GM12878 (cell line): ENCODE data around the gene KLRD1.

Source experiments
- BRCA1 ChIP-seq: IDR thresholded peaks from 2 replicates; pipeline ENCODE4 v1.6.1; 2011; ENCODE audit warnings: low read depth, low read length, improper control_type of control experiment
- CHD1 ChIP-seq: IDR thresholded peaks from 2 replicates; pipeline ENCODE4 v1.6.1; 2012; ENCODE audit warnings: low read depth, low read length, improper control_type of control experiment
- CTCF ChIP-seq, 3 experiments: IDR thresholded peaks in 2 of 3; conservative IDR thresholded peaks in 1 of 3; 2 replicates each; pipeline ENCODE4 v1.5.1; 2011; ENCODE audit warnings: low read depth in 3 of 3, low read length in 3 of 3, mild to moderate bottlenecking in 3 of 3, control low read depth in 2 of 3, moderate library complexity in 2 of 3, inconsistent platforms in 1 of 3, mixed read lengths in 1 of 3; ENCODE audit not compliant: control insufficient read depth in 2 of 3, insufficient read depth in 1 of 3; ENCODE audit errors: extremely low read depth in 1 of 3
- ELK1 ChIP-seq: IDR thresholded peaks from 2 replicates; pipeline ENCODE4 v1.6.1; 2012; ENCODE audit warnings: low read depth, low read length, improper control_type of control experiment
- IKZF2 ChIP-seq, 2 experiments: fragments of 450-650 bp; IDR thresholded peaks; 2 replicates each; pipeline ENCODE4 v1.6.1; 2017; ENCODE audit warnings: mild to moderate bottlenecking in 2 of 2, moderate library complexity in 2 of 2
- POLR2A ChIP-seq: IDR thresholded peaks from 2 replicates; pipeline ENCODE4 v1.6.1; 2011; ENCODE audit warnings: low read depth, mild to moderate bottlenecking, low read length
- POLR2AphosphoS2 ChIP-seq: IDR thresholded peaks from 2 replicates; pipeline ENCODE4 v1.6.1; 2011; ENCODE audit warnings: low read depth, mild to moderate bottlenecking, low read length, improper control_type of control experiment, moderate library complexity
- POLR2AphosphoS5 ChIP-seq: IDR thresholded peaks from 2 replicates; pipeline ENCODE4 v1.6.1; 2011; ENCODE audit warnings: mild to moderate bottlenecking, low read length, inconsistent platforms
- RCOR1 ChIP-seq: conservative IDR thresholded peaks from 2 replicates; pipeline ENCODE4 v1.6.1; 2012; ENCODE audit warnings: low read depth, low read length, improper control_type of control experiment
- RFX5 ChIP-seq: IDR thresholded peaks from 2 replicates; pipeline ENCODE4 v1.6.1; 2011; ENCODE audit warnings: low read depth, low read length, improper control_type of control experiment
- ZNF274 ChIP-seq: IDR thresholded peaks from one replicate; pipeline ENCODE4 v1.8.0; 2011; ENCODE audit not compliant: insufficient read length, insufficient read depth
- ZSCAN29 ChIP-seq: fragments of 450-650 bp; IDR thresholded peaks from 2 replicates; pipeline ENCODE4 v1.6.1; 2017; ENCODE audit warnings: mild to moderate bottlenecking, moderate library complexity

GRCh38 chr12:10289005-10289754, 18.5 kb upstream of the KLRD1 start:
- TF ChIP-seq RFX5 (no peak), POLR2AphosphoS2 (no peak), BRCA1 (no peak), POLR2AphosphoS5 (no peak), RCOR1 (no peak), CHD1 (no peak), ZNF274 (no peak), IKZF2 (IDR thresholded peaks at IDR 0.05) (no peak), POLR2A (no peak), ZSCAN29 (no peak), CTCF (IDR thresholded peaks at IDR 0.05 in 2 of 3, conservative IDR thresholded peaks at IDR 0.05 in 1 of 3; ENCODE audit: control insufficient read depth in 2 of 3, extremely low read depth in 1 of 3, insufficient read depth in 1 of 3, low read depth in 3 of 3, low read length in 3 of 3) (no peak), ELK1 (no peak)
